Measurements from ENCODE around the gene REV3L.

REV3L gene

GRCh38 chr6:111417946-111418345 is 65.1 kb downstream of the REV3L start:
- DNase-seq: no peak

GRCh38 chr6:111417181-111417585 is 65.8 kb downstream of the REV3L start:
- DNase-seq: no peak

- DNase-seq: no peak
These were observed 66.5 kb downstream of the REV3L start for GRCh38 chr6:111416529-111416928.

GRCh38 chr6:111414373-111414772 is 68.6 kb downstream of the REV3L start:
- DNase-seq: no peak

- no peak for DNase-seq
These were observed 70.9 kb downstream of the REV3L start for GRCh38 chr6:111411978-111412566.

DNA sequence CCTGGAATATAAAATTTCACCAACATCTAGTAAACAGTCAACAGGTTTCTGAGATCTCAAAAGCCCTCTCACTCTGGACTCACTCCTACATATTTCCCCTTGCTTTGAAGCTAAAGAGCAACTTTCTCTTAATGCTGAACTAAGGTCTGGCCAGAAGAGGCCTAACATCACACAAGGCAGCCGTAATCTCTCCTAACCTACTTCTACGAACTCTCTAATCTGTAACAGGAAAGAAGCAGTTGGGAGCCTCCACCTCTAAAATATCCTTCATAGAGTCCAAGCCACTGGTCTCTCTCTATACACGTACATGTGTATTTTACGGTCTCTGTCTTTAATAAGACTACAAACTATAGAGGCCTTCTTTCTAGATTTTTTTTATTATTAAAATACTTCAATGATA is 72.0 kb downstream of the REV3L start:
- no peak for DNase-seq

GRCh38 chr6:111410371-111410770 is 72.6 kb downstream of the REV3L start:
- DNase-seq: peak; percentile 23

DNA sequence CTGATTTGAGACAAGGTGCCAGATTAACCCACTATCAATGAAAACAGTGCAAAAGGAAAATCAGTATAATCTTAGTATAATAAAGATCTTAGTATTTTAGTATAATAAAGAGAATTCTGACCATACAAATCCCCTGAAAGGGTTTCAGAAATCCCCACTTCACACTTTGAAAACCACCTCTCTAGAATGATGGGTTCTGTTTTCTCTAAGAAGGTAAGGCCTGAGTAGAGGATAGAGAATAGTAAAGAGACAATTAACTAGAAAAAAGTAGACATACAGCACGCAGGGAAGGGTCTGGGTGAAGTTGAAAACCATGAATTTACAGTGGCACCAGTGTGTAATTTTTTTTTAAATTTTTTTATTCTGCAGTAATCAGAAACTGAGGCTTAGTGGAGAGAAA is 73.6 kb downstream of the REV3L start:
- no peak for DNase-seq

DNA sequence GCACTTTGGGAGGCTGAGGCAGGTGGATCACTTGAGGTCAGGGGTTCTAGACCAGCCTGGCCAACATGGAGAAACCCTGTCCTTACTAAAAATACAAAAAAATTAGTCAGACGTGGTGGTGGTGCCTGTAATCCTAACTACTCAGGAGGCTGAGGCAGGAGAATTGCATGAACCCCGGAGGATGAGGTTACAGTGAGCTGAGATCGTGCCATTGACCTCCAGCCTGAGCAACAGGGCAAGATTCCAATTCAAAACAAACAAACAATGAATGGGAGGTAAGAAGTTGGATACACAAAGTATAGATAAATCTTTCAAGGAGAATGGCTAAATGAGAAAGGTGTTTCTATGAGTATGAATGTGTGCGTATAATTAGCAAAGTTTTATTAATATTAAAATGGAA is 75.3 kb downstream of the REV3L start:
- DNase-seq: no peak

GRCh38 chr6:111406200-111406721 is 76.8 kb downstream of the REV3L start:
- DNase-seq: no peak

GRCh38 chr6:111403388-111403787 is 79.6 kb downstream of the REV3L start:
- no peak for DNase-seq

DNA sequence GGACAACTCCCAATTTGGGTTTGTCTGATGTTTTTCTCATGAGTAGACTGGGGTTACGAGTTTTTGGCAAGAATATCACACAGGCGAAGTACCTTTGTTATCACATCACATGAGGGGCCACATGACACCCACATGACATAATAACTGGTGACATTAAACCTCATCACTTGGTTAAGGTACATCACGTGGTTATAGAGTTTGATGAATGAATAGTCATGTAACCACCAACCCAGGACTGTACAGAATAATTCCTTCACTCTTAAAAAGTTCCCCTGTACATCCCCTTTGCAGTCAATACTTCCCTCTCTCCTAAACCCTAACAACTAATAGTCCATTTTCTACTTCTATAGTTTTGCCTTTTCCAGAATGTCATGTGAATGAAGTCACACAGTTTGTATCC is 83.4 kb downstream of the REV3L start:
- no peak for DNase-seq

DNA sequence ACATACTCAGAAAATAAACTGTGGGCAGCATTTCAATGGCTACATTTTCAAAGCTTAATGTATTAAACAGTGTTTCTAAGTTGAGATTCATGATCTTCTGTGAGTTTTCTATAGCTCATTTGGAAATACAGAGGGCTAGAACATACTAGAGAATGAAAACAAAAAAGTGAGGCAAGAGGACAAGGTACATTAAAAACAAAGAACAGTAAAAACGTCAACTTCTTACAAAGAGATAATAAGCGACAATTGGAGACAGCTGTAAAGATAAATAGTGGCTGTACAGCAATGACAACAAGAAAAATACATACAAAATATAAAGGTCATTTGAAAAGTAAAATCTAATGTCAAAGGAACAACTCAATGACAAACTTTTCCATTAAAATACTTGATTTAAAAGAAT is 94.3 kb downstream of the REV3L start:
- DNase-seq: no peak

DNA sequence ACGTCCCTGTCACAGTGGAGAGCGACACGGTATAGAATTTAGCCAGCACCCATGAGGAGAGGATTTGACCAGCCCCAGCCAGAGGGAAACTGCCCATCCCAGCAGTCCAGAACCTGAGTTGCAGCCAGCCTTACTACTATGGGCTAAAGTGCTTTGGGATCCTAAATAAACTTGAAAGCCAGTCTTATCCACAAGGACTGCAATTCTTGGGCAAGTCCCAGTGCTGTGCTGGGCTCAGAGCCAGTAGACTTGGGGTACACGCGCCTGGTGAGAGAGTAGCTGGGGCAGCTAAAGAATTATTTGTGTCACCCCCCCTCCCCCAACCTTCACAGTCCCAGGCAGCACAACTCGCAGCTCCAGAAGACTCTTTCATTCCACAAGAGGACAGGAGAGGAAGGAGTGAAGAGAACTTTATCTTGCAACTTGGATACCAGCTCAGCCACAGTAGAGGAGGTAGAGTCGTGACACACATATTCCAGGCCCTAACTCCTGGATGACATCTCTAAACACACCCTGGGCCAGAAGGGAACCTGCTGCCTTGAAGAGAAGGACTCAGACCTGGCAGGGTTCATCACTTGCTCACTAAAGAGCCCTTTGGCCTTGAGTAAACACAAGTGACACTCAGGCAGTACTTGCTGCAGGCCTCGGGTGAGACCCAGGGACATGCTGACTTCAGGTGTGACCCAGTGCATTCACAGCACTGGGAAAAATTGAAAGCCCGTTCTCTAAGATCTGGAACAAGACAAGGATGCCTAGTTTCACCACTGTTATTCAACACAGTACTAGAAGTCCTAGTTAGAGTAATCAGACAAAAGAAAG is 100.3 kb downstream of the REV3L start:
- DNase-seq: no peak

- DNase-seq: no peak
These were observed 101.3 kb downstream of the REV3L start for GRCh38 chr6:111381728-111382127.

DNA sequence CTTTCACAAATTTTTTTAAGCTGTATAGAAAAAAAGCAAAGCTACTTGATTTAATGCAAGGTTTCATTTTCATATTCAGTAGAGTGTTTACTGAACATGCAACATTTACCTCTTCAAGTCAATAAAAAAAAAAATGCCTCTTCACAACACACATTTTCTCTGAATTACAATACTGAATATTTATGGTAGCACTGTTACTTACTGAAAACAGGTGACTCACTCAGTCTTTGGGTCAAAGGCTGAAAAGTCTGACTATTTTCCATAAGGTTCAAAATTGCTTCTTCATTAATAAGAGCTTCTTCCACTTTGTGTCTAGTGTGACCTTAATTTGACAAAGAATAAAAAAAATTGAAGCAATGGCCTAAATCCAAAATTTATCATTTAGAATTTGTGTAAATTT is 101.9 kb downstream of the REV3L start:
- no peak for DNase-seq

DNA sequence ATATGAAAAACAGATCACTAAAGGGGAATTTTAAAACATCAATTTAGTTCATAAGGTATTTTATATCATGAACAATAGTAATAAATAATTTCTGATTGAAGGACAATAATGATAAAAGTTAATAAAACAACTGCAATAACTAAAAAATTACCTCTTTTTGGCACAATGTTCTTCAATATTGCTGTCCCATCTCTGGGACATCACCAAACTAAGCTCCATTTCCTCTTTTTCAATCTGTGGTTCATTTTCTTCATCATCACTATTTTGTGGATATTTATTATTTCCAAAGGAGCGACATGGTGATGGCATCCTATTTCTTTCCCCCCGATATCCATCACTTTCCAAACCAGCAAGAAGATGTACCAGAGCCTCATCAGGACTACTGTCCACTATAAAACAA is 103.2 kb downstream of the REV3L start:
- no peak for DNase-seq

GRCh38 chr6:111379302-111379701 is 103.7 kb downstream of the REV3L start:
- DNase-seq: no peak

GRCh38 chr6:111377558-111378120 is 105.4 kb downstream of the REV3L start:
- no peak for DNase-seq

DNA sequence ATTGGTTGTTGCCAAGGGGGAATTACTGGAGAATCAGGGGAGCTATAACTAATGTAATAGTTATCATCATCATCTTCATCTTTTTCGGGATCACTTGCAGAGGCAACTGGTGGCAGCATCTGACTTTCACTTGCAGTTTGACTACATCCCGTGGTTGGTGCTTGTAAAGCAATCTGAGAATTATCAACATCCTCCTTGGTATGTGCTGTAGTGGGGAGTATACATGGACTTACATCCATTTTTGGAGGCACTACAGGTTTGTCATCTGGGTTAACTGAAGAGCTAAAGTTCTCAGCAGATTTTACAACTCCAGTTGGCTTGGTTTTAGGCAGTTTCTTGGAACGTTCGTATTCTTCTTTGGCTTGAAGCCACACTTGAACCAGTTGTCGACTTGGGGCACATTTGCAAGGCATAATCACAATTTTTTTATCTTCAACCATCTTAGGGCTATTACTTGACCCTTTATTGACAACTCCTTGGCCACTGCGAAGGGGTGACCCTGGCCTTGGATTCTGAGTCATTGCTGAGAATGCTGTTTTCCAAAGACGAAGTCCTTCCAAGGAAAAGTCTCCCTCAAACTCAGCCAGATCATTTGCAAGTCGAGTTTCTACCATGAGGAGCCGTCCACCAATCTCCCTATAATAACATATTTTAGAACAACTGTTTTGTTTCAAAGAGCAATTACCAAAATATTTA is 115.5 kb downstream of the REV3L start:
- DNase-seq: no peak

DNA sequence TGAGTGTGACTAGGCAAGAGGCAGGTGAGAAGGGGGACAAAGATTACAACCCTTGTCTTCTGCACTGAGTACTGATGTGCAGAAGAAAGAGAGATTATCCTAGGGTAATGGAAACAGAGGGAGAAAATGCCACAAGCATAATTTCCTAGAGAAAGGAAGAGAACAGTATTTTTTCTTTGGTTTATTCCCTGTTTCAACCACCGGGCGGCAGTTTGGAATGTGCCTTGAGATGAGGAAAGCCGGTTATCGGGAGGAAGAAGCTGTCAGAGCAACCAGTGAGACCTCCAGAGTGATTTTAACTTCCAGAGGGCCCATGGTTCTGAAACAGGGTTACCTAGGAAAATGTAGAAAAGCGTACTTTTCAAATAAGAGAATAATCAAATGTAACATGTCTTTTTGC is 121.4 kb downstream of the REV3L start:
- DNase-seq: peak; percentile 8

DNA sequence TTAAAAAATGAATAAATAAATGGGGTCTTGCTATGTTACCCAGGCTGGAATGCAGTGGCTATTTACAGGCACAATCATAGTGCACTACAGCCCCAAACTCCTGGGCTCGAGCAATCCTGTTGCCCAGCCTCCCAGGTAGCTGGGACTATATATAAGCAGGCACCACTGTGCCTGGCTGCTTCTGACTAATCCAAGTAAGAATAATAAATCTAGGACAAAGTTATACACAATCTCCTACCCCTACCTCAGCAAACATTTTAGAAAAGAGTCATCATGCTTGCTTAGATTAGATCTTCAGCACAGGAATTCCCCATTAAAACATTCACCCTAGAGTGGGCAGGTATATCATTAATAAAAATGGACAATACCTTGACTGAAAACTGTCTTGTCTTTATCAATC is 124.6 kb downstream of the REV3L start:
- DNase-seq: no peak

GRCh38 chr6:111357705-111358104 is 125.3 kb downstream of the REV3L start:
- DNase-seq: no peak

DNA sequence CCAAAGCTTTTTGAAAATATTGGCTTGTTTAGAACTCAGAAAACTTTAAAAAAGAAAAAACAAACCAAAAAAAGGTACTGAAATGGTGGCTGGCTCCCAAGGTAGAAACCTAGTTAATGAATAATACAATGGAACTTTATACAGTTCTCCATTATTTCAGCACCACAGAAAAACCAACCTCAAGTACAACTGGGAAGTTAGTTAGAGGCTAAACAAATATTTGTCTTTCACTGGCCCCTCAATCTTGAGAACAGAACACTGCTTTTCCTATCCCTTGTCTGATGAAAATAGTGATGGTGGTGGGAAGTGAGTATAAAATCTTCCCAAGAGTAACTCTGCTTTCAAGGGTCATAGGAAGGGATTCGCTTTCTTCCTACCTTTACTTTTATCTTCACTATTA is 126.5 kb downstream of the REV3L start:
- DNase-seq: no peak

Data from GDM1 (cell line).